Embryonic facial prominence (tissue), 1 donor: ENCODE results near the gene RNF150.

Source experiments
- DNase-seq: peaks from one replicate; pipeline ENCODE4 v3.0.0-alpha.2; 2016; ENCODE audit errors: extremely low spot score

Gene RNF150

DNA sequence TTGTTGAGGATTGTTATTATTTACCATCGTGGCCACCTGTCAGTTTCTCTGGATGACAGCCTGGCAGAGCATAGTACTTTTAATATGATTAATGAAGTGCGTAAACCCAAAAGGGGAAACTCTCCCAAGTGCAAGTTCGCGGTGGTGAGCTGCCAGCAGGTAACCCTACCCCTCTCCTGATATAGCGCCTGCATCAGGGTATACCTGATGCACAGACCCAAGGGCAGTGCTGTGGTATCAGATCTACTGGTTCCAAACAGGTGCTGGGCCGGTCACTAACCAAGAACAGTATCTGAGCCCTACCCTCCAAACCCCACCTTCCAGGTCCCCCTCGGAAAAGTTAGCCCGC is 1.6 kb downstream of the RNF150 start:
- no peak for DNase-seq

DNA sequence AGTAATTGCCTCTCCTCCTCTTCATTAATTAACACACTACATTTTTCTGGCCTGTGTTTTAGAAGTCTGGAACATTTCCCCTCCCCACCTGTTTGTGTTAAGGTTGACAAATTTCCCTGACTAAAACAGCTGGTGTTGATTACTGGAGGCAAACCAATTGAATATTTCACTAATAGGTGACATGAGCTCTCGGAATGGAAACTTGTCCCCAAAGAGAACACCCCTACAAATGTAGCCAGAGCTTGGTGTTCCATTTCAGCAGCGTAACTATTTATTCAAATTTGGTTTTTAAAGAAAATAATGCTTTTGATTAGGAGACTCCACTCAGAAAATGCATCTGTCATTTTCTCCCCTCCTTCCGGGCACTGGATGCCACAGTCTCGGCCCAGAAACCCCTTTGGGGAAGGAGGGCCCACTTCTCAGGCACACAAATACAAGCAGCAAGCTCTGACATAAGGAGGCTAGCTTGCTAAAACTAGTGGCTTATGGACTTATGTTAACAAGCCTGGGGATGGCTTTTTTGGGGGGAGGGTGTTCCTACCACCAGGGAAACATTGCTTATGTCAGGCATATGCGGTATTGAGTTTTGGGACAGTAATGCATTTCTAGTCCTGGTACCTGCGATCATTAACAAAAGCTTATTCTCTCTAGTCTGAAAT is 2.2 kb downstream of the RNF150 start:
- no peak for DNase-seq

DNA sequence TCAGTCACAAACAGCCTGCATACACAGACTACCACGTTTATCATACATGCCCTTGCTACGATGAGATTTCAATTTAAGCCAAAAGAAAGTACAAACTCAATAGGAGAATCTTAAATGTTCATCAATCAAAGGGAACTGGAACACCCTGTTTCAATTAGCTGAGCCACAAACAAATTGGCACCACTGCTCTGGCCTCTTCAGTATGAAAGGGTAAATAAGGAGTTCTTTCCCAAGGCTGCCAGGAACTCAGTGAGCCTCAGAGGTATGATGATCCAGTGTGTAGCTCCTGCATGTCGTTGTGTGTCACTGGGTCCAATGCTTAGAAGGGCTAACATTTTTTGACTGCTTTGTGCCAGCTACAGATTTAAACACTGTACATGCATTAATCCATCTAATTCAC is 5.4 kb downstream of the RNF150 start:
- no peak for DNase-seq

DNA sequence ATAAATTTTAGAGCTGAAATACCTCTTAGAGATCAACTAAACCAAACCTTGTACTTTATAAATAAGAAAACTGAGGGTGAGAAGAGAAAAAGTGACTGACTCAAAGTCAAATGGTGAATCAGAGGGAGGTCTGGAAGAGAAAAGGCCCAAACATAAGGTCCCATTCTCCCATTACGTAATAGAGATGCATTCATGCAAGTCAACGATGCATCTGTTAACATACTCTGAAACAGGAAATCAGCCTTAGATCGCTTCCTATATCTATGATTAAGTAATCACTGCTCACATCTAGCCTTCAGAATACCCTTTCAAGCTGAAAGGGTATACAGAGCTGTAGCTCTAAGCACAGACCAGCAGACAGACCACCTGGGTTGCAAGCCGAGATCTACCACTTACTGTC is 6.5 kb downstream of the RNF150 start:
- no peak for DNase-seq

DNA sequence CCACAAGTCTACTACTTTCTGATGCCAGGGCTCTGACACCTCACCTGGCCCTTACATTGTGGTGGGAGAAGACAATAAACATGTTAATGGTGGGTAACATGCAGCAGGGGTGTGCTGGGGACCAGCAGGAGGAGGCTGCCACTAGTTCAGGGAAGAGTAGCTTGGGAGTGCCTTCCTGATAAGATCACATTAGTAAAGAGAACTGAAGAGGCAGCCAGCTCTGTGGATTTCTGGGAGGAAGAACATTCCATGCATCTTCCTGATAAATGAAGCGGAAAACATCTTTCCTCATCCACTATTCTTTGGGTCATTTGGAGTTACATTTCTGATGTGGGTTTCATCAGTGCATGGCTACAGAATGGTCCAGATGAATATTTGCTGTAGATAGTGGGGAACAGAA is 9.0 kb downstream of the RNF150 start:
- DNase-seq = no peak

DNA sequence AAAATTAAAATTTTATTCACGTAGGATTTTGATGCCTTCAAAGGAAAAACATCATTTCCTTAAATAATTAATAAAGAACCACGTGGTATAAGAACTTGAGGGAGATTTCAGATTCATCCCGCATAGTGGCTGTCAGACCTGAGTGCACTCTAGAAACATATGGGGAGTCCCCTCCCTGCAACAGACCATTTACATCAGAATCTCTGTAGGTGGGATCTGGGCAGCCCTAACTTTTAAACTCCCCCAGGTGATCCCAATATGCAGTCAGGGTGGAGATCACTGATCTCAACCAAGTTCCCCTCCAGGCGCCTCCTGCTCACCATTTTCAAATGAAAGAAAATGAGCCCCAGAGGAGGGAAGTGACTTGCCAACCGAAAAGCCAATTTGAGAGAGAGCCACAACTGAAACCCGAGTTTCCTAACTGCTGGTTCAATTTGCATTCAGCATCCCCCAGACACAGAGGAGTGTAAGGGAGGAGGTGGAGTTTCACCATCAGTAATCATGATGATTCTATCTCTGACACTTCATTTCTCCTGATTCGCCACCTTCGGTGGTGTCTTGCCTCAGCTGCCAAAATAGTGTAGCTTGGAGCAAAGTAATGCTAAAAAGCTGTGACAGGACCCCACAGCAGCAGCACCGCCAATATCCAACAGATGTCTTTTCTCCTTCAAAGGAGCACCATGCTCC is 11.4 kb downstream of the RNF150 start:
- no peak for DNase-seq

DNA sequence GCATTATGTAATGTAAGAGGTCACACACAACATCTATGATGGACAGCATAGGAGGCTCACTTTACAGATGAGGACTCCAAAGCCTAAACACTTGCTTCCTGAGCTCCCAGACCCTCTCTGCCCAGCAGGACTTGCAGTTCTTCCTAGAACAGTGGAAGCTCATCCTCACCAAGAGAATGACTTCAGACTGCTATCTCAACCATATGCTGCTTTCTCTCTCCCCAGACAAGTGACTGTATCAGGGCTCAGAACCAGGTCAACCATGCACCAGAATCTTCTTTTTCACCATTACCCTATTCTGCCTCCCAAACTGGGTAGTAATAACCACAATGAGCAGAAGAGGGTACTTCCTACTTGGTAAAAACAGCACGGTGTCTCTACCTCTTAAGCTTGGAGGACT is 12.2 kb downstream of the RNF150 start:
- DNase-seq = no peak

DNA sequence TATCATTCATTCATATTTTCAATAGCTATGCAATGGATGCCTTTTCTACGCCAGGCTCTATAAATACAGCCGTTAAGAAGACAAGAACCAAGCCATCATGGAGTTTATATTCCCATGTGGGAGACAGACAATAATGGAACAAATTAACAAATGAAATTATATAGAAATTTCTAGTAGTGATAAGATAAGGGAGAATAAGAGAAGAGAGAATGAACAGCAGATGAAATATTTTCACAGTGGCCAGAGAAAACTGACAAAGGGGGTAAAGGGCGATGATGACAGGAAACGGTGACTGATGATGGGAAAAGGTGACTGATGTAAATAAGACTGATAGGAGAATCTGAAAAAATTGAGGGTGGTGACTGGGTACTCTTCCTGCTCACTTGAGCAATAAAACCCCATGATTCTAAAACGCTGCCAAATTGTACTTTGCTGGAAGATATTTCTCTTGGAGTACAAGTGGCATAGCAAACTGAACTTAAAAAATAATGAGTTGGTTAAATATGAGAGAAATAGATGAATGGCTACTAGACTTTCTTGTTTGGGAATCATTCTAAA is 13.2 kb downstream of the RNF150 start:
- DNase-seq = no peak

DNA sequence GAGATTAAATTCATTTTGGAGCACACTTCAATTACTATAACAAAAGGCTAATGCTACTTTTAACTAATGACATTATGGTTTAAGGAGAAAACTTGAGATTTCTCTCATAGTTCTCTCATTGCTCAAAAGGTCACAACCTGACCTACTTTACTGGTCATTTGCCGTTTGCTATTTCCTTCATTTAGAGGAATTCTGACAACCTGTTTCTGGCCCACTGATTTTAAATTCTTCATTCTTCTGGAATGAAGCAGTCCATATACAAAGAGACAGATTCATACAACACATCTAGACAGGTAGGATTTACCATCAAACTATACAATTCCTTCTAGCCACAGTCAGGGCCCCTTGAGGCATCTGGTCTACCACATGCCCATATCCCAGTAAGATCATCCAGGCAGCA is 14.2 kb downstream of the RNF150 start:
- no peak for DNase-seq

DNA sequence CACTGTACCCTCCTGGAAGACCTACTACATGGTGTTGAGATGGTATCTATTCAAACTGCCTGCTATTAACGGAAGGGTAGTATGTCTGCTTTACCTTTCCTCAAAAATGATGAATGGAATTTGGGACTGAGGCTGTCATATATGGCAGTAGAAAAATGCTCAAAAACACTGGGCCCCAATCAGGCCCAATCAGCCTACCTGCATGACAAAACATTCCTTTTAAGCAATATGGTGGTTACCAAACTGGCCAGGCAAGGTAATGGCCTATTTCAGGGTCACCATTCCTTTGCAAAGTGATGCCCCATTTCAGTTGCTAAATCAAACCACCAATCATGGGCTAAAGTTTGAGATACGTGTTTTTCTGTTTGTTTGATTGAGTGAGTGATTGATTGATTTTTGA is 14.9 kb downstream of the RNF150 start:
- no peak for DNase-seq

DNA sequence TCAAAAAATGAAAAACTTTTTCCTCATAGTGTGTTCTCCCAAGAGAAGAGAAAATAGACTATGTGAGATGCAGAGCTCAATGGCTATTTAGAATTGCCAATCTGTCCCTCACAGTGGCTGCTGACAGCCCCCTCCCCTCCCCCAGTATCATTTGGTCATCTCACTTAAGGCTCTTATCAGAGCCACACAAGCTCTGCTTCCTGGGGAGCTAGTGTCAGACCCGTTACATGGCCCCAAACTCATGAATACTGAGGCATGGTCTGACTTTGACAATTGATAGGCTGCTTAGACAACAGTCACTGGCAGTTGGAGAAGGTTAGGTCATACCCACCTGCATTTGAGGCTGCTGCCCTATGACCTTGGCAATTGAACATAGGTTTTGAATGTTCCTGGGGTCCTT is 15.3 kb downstream of the RNF150 start:
- no peak for DNase-seq

DNA sequence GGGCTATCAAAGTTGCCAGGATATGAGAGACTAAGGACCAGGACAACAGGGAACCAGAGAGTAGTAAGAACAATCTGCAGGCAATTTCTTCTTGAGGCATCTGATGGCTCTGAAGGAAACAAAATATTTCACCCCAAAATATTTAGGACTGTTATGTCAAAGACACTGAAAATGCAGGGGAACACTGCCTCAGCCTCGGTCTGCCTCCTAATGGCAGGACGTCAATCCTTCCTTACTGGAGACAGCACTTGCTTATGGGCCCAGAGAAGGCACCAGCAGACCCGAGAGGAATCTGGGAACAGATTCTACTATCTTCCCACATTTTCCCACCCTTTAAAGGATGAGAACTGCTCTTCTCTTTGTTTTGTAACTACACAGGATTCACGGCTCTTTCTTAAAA is 23.3 kb downstream of the RNF150 start:
- DNase-seq = no peak

DNA sequence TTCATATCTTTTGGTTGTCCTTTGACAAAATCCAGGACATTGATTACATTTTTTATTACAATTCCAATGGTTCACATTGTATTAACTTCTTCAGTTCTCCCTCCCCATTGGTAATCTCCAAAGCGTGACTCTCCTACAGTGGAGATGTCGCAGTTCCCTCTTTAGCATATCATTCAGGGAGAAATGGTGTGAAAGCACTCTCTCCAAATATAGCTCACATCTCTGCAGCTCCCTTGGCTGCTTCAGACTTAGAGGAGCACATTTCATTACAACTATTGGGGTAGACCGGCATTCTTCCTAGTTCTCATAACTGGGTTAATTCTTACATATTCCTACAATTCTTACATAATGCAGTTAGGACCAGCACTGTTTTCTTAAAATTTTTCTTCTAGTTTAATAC is 25.3 kb downstream of the RNF150 start:
- no peak for DNase-seq

DNA sequence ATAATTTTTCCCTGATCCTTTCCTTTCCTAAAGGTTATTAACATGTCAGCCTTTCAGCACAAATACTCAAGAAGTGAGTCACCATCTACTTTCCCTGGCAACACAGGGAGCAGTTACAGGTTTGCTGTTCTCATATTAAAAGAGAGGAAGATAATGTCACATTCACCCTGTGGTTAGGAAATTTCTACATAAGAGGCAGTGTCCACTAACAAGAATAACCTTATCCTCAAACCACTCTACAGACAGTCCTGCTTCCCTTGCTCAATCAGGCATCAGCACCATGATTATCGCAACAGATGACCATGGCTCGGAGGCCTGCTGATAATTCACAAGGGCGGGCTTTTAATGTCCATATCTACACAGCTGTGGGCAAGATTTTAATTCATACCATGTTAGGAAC is 30.9 kb downstream of the RNF150 start:
- no peak for DNase-seq

DNA sequence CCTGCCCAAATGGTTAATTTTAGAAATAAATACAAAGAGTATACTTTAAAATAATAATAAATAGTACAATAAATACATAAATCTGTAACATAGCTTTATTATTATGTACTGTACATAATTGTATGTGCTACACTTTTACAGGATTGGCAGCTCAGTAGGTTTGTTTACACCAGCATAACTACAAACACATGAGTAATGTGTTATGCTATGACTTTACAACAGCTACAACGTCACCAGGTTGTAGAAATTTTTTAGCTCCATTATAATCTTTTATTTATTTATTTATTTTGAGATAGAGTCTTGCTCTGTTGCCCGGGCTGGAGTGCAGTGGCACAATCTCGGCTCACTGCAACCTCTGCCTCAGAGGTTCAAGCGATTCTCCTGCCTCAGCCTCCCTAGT is 31.8 kb downstream of the RNF150 start:
- no peak for DNase-seq

DNA sequence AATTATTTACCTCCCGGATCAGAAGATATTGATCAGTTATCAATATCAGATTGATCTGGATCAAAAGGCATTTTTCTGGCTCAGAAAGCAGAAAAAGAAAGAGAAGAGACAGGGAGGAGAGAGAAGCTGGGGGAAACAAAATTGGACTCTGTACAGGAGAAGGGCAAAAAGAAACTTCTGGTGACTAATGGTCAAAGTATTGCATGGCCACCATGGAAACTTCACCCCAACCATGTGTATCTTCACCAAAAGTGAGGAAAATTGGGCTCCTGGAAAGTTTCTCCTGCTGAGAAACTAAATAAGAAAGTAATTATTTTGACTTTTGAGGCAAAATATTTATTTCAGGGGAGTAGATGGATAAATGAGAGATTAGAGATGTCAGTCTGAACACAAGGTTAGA is 33.9 kb downstream of the RNF150 start:
- no peak for DNase-seq

DNA sequence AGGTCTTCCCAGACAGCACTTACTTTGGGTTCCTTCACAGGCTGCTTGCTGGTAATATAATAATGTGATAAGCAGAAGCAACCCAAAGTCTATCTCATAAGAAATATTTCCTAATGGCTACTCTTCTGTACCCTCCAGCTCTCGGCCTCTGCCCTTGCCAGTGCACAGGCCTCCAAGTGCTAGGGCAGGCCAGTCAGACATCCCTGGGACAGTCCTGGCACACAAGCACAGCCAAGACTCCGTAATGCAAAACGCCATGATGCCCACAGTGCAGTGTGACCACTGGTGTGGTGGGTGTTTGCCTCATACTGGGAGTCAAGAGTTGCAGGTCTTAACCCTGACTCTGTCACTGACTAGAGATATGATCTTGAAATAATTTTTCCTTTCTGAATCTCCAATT is 35.1 kb downstream of the RNF150 start:
- DNase-seq = no peak

DNA sequence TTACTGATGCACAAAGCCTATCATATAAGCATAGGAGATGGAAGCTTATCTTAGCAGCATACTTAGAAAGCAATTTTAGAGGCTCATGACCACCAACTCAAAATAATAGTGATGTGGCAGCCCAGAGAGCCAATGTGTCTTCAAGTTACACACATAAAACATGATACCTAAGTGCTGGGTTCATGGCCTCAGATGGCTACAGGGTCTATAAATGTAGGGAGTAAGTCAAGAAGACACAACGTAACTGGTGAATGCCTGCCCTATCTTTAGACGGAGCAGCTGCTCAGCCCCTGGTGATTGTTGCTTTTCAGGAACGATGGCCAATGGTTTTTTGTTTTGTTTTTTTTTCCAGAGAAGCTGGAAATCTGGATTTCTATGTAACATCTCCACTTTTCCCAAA is 42.8 kb downstream of the RNF150 start:
- DNase-seq = no peak

DNA sequence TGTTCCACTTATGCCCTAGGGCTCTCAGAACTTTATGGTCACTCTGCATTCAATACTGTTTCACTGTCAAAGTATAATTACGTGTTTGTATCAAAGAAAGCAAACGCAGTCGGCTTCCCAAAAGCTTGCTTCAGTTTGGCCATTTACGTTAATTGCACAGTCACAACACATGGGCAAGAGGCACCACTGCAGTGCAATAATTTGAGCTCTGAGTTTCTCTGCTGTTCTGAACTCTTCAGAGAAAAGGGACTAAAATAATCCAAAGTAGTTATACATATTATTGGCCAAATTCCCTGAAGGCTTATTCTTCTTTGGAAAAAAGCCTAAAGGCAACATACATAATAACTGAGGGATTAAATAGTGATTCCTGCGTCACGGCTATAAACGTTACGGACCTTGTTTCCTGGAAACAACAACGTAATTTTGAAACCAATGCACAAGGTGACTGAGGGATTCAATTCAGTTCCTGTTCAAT is 51.3 kb downstream of the RNF150 start:
- DNase-seq = no peak

DNA sequence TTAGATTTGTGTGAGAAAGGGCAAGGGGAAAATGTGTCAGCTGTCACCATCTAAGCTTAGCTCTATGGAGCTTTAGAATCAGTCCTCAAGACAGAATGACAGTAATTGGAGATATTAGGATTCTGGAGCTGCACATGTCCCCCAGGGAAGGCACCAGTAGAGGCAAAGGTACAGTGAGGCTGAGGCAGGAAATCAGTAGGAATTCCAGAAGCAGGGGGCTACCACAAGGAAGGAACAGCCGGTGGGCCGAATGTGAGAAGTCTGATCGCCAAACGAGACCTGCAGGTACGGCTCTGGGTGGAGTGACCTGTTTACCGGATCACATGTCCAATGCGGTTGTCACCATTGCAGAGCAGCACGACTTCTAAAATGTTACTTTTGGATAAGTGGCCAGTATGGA is 52.6 kb downstream of the RNF150 start:
- DNase-seq = no peak

DNA sequence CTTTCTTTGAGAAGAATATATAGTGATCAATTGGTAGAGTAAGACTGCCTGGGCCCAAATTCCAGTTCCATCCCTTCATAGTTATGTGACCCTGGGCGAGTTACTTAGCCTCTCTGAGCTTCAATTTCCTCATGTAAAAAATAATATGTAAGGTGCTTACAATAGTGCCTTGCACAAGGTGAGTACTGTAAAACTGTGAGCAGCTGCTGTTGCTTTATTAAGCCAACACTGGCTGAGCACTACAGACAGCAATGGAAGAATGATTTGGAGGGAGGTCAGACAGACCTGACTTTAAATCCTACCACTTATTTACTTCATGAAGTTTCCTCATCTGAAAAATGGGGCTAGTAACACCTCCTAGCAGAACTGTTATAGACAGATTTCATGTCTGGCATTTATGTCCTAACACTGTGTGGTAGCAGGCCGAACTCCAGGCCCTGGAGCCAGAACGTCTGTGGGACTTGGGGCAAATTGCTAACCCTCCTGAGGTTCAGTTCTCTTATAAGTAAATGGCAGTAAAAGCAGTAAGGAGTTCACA is 53.8 kb downstream of the RNF150 start:
- DNase-seq = no peak

DNA sequence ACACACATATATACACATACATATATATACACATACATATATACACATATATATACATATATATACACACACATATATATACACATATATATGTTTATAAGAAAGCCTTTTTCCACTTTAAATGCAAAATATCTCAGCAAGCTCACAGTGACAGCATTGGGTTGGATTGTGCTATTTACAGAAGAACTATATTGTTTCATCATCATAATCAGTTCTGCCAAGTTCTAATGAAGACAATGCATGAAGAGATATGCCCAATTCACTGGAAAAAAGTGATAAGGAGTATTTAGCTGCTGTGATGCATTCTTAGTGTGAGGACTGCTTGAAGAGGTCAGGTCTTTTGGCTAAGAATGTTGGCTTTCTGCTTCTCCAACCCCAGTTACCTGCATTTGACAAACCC is 54.4 kb downstream of the RNF150 start:
- DNase-seq = no peak

DNA sequence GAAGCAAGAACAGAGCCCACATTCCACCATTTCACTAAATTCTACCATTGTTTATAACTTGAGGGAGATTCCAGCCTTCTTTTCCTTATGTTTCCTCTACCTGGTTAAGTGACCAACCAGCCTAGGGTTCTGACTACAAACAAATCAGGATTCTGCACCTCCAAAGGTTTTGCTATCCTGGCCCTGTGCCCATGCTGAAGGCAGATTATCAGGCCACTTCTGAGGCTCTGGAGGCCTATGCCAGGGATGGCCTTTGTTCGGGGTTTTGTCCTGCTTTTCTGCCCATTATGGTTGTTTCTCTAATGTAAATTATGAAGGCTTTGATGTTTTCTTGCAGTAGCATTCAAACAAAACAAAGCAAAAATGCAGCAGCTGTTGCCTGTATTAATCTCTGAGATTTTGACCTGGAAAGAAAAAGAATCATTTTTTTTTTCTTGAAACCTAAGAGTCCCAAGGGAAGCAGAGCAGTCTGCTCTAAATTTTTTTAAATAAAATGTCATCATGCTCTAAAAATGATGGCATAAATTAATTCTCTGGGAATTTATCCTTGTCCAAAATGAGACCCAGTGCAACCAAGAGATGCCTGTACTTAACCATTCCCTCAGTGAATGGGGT is 55.6 kb downstream of the RNF150 start:
- no peak for DNase-seq
